ENCODE results near the gene EFHD1.

Gene EFHD1, protein sequence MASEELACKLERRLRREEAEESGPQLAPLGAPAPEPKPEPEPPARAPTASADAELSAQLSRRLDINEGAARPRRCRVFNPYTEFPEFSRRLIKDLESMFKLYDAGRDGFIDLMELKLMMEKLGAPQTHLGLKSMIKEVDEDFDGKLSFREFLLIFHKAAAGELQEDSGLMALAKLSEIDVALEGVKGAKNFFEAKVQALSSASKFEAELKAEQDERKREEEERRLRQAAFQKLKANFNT

DNA sequence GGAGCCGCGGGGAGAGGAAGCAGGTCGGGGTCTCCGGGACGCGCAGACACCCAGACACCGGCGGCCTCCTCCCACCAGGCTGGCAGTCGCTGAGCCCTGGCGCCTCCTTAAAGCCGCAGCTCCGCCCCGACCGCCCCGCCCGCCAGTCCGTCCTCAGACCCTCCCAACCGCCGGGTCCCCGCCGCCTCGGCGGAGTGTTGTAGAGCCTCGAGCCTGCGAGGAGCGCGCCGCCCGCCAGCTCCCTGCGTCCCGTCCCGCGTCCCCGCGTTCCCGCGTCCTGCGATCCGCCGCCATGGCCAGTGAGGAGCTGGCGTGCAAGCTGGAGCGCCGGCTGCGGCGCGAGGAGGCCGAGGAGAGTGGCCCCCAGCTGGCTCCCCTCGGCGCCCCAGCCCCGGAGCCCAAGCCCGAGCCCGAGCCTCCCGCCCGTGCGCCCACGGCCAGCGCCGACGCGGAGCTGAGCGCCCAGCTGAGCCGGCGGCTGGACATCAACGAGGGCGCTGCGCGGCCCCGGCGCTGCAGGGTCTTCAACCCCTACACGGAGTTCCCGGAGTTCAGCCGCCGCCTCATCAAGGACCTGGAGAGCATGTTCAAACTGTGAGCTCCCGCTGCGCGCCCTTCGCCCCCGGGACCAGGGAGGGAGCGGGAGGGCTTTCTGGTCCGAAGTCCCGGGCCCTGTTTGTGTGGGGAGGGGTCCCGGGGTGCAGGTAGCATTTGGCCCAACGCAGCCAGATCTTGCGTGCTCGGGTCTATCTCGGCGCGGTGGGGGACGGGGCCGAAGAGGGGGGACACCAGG is at the start of gene EFHD1:
Gene EFHD1, plus strand, starts transcription at position 192 of the 793 bp plus-strand sequence. Its CDS starts 101 bp downstream, at position 293.
- DNase-seq (ENCODE audit: low read depth), result no peak

DNA sequence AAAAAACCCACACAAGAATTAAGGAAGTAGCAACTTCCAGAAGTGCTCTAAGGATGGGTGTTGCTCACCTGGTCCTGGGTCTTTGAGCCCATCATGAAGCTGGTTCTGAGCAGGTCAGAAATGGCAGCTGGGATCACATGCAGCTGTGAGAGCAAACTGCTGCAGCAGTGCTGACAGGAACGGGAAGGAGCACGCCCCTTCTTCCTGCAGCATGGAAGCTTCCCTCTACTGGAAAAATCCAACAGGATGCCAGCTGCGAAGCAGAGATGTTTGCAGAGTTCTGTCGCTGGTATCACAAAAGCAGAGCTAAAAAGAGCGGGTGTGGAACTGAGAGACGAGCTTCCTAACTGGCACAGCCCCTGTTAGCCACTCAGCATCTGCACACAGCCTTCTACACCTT is 49.2 kb upstream of the EFHD1 start:
- DNase-seq (ENCODE audit: low read depth), result no peak

DNA sequence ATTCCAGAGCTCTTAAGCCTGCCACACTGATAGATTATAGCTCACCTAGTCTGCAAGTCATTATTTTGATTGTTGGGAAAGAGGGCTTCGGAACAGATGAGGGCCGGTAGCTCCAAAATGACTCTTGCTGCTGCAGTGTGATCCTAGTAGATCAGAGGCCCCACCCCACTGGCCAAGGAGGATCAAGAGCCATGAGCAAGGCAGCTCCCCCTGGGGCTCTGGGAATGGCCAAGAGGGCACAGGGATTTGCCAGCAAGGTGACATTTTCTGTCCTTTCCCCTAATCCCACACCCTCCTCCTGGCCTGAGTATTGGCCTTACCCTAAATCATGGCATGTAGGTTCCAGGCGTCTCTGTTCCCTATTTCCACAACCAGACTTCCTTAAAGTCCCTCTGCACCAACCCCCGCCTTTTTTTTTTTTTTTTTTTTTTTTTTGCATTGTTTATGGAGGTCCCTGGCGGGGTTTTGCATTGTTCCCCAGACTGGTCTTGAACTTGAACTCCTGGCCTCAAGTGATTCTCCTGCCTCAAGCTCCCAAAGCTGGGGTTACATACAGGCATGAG is 46.4 kb upstream of the EFHD1 start:
- DNase-seq (ENCODE audit: low read depth), result no peak

DNA sequence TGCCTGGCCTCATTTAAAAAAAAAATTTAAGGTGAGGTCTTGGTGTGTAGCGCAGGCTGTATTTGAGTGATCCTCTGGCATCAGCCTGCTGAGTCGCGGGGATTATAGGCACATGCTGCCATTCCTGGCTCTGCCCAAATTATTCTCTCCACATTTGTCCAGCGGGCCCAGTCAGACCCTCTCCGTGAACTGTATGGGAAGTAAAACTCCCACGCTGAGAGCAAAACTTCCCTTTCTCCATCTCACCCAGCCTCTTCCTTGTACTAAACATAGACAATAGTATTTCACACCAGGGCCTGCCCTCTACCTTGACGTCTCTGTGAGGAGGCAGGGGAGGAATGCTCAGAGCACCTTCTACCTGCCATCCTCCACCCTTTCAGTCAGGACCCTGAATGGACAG is 45.9 kb upstream of the EFHD1 start:
- no peak for DNase-seq (ENCODE audit: low read depth)

DNA sequence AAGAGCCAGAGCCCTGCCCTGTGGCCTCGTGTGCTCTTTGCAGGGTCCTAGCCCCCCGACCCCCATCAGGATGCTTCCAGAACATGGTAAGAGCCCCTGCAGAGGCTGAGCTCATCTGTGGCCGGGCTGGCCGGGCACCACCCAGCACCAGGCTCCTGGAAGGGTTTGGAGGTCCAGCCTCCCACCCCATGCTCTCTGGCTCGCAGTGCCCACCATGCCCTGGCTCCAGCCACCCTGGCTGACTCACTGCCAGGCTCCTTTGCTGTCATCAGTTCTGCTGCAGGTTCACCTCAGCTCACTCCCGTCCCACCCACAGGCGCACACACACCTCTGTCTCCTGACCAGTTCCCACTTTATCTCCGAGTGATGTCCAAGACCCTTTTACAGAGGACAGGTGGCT is 45.4 kb upstream of the EFHD1 start:
- DNase-seq (ENCODE audit: low read depth), result no peak

DNA sequence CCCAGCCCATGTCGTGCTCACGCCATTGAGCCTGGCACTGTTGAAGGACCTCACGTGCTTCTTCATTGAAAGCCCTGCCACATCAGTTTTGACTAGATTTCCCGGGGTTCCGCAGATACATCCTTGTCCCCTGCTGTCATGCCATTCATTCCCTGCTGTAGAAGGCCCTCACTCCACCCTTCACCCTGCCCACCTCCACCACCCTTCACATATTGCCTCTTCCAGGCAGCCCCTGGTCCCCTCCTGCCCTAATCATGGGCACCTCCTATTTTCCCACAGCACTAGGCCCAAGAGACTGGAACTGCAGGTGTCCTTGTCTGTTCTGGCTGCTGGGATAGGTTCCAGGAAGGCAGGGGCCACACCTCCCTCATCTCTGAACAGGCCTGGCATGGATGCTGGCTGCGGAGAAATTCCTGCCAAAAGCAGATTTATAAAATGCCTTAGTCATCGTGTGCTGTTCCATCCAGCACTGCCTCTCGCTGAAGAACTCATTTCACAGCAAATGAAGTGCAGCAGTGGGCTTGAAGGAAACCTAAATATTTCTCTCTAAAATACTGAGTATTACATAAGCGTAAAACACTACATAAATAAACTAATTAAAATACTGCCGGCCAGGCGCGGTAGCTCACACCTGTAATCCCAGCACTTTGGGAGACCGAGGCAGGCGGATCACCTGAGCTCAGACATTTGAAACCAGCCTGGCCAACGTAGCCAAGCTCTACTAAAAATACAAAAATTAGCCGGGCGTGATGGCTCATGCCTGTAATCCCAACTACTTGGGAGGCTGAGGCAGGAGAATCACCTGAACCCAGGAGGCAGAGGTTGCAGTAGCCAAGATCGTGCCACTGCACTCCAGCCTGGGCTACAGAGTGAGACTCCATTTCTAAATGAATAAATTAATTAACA is 44.5 kb upstream of the EFHD1 start:
- no peak for DNase-seq (ENCODE audit: low read depth)

DNA sequence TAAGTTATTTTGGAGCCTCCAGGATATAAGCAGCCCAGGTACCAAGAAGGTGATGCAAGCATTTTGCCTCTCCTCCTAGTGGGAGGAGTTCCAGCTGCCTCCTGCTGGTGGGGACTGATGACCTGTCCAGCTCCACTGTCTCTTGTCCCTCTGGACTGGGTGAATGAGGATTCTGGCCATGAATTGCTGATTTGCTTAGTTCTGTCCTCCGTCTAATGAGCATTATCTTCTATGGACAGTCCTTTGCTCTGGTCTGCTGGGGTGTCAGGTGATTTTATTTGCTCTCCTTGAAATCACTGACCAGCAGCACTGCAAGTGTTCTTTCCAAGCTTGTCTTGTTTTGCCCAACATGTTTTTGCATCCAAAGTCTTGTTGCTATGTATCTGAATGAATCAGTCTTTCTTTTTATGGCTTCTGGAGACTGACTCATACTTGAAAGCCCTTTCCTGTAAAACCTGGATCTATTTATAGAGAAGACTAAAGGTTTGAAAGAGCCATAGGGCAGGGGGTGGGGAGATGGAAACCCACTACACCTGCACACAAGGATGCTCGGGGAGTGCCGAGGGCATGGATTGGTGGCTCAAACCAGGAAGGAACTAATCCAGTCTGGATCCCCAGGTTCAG is 40.5 kb upstream of the EFHD1 start:
- DNase-seq (ENCODE audit: low read depth), result no peak

DNA sequence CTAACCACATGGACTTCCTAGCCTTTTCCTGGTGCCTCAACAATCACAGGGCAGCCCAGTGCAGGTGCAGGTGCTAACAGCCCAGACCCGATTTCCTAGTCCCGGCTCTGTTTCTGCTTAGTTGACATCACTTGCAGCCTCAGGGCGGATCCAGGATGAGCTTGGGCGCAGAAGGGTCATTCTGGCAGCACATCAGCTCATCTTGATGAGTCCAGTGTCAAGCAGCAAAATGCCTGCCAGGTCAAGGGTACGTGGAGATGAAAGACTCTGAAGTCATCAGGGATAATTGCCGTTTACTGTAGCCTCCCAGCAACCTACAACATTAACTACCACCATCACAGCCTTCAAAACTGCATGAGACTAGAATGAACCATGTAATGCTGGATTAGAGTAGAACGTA is 39.4 kb upstream of the EFHD1 start:
- DNase-seq (ENCODE audit: low read depth), result no peak

DNA sequence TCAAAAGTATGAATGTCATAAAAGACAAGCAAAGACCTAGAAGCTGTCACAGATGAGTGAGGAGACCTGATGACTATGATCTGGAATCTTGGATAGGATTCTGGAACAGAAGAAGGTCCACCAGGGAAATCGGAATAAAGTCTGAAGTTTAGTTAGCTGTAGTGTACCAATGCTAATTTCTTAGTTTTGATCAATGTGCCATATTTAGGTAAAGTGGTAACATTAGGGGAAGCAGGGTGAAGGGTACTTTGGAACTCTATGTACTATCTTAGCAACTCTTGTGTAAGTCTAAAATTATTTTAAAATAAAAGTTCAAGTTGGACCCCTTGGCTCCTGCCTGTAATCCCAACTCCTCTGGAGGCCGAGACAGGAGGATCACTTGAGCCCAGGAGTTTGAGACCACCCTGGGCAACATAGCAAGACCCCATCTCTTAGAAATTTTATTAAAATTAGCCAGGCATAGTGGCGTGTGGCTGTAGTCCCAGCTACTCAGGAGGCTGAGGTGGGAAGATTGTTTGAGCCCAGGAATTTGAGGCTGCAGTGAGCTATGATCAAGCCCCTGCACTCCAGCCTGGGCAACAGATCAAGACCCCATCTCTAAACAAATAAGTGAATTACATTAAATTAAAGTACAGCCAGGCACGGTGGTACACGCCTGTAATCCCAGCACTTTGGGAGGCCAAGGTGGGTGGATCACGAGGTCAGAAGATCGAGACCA is 35.9 kb upstream of the EFHD1 start:
- no peak for DNase-seq (ENCODE audit: low read depth)

DNA sequence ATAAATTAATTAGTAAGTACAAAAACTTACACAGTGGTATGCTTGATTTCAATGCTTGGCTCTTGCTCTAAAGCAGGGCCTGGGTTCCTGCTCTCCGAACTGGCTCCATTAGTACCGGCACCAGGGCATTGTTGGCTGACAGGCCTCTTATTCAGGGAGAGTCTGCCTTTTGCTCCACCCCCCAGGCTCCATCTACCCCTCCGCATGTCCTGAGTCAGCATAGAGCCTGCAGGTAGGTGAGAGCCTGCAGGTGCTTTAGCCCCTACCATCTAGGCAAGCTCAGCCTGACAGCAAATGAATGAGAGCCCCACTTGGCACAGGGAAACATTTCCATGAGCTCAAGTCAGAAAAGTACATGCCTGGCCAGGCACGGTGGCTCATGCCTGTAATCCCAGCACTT is 35.1 kb upstream of the EFHD1 start:
- DNase-seq (ENCODE audit: low read depth), result no peak

DNA sequence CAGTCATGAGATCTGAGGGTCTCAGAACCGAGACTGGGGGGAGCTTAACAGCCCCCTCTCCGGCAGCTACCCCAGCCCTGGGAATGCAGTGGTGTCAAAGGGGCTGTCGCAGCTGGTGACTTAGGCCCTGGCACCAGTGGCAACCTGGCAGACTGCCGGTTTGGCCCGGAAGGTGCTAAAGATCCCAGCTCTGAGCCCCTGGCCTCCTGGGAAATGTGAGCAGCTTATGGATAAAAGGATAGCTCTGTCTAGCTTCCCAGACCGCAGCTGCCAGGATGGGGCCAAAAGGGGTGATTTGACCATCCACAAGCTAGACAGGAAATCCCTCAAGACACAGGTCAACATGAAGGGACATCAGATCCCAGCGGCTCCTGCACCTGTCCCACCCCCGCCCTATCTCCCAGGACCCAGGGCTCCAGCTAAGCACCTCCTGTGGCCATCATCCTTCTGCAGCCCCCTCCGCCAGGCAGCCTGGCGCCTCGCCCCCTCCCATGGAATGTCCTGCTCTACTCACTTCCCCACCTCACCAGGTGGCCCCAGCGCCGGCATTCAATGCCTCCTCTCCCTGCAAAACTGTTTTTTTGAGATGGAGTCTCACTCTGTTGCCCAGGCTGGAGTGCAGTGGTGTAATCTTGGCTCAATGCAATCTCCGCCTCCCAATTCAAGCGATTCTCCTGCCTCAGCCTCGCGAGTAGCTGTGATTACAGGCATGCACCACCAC is 33.2 kb upstream of the EFHD1 start:
- no peak for DNase-seq (ENCODE audit: low read depth)

DNA sequence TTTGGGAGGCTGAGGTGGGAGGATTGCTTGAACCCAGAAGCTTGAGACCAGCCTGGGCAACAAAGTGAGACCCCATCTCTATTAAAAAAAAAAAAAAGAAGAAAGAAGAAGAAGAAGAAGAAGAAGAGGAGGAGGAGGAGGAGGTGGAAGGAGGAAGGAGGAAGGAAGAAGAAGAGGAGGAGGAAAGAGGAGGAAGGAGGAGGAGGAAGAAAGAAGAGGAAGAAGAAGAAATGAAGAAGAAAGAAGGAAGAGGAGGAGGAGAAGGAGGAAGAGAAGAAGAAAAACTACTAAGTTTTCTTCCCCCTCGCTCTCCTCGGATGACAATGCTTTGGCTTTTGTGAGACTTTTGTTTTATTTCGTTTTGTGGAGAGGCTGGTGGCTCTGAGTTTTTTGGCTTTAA is 30.1 kb upstream of the EFHD1 start:
- no peak for DNase-seq (ENCODE audit: low read depth)

DNA sequence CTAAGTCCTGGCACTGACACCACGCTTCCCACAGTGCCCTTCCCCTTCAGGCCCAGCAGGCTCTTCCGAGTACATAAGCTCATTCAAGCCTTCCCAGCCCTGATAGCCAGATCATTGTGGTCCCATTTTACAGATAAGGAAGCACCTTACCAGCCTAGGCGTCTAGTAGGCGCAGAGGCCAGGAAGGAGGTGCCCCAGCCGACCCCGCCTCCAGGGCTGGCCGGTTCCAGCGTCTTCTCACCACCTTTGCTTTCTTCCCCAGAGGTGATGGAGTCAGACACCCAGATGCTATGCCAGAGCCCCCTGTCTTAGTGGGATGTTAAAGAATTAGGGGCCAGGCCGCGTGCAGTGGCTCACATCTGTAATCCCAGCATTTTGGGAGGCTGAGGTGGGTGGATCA is 28.9 kb upstream of the EFHD1 start:
- no peak for DNase-seq (ENCODE audit: low read depth)

DNA sequence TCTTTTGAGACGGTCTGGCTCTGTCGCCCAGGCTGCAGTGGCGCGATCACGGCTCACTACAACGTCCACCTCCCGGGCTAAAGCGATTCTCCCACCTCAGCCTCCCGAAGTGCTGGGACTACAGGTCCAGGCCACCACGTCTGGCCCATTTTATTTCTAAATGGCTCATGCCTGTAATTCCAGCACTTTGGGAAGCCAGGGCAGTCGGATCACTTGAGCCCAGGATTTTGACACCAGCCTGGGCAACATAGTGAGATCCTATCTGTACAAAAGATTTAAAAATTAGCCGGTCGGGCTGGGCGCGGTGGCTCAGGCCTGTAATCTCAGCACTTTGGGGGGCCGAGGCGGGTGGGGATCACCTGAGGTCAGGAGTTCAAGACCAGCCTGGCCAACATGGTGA is 26.4 kb upstream of the EFHD1 start:
- no peak for DNase-seq (ENCODE audit: low read depth)

DNA sequence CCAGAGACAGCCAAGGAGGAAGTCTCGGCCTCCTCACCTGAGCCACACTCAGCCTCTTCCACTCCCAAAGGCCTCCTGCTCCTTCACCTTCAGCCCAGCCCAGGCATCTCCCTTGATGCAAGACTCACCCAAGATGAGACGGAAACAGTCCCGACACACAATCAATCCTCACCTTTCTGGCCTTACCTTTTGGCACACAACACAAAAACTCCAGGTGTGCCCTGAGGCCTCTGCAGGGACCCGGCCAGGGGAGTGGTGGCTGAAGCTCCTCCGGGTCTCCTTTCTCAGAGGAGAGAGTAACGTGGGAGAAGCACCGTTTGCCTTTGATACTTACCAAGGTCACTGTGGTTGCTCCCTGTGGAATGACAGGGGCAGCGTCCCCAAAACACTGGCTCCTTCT is 23.8 kb upstream of the EFHD1 start:
- no peak for DNase-seq (ENCODE audit: low read depth)

DNA sequence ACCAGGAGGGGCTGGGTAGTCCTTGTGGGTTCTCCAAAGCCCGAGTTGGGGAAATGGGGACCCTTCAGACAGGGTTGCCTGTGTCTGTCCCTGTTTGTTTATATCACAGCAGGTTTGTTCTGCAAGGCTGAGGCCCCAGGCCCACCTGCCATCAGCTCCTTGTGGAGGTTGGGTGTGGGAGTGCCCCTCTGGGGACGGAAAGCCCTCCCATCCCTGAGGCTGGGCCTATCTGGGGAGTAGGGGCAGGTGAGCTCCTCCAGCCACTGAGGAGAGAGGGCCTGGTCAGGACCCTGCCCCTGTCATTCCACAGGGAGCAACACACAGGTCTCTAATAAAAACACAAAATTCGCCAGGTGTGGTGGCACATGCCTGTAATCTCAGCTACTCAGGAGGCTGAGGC is 23.3 kb upstream of the EFHD1 start:
- DNase-seq (ENCODE audit: low read depth), result no peak

DNA sequence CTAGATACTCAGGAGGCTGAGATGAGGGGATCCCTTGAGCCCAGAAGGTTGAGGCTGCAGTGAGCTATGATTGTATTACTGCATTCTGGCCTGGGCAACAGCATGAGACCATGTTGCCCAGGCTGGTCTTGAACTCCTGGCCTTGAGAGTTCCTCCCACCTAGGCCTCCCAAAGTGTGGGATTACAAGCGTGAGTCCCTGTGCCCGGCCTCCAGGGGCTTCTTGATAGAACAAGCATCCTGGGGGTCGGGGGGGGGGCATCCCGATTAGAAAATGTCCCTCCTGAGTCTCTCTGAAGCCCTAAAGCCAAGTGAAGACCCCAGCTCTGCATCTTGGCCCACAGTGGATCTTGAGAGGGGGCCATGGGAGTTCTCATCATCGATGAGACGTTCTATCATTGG is 22.3 kb upstream of the EFHD1 start:
- no peak for DNase-seq (ENCODE audit: low read depth)

DNA sequence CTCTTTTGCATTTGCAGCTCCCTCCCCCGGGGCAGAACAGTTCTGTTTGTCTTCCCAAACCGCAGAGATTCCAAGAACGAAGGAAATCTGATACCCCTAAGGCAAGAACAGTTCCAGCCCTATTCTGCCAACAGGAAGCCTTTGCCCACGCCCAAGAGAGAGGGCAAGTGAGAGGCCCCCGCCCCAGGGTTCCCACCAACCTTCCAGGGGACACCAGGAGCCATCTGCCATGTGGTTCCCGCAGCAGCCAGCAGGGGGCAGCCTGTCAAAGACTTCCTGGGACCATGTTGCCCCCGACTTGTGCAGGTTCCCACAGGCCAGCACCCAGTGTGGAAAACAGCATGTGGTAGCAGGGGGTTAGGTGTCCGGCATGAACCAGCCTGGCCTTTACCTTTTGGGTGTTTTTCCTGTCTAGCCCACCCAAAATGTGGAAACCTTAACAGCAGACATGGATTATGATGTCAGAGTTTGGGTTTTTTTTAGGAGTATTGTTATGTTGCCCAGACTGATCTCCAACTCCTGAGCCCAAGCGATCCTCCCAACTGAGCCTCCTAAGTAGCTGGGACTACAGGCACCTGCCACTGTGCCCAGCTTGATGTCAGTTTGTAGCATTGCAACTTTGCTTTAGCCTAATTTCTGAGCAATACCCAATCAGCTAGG is 21.7 kb upstream of the EFHD1 start:
- DNase-seq (ENCODE audit: low read depth), result peak; percentile 55

DNA sequence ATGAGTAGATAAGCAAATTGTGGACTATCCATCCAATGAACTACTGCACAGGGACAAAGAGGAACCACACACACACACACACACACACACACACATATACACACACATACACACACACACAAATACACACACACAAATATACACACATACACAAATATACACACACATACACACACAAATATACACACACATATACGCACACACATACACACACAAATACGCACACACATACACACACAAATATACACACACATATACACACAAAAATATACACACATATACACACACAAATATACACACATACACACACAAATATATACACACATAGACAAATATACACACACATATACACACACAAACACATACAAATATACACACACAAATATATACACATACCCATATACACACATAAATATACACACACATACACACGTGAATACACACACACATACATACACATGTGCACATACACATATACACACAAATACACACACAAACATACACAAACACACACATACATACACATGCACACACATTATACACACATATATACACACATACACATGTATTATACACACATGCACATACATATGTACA is 19.8 kb upstream of the EFHD1 start:
- no peak for DNase-seq (ENCODE audit: low read depth)

DNA sequence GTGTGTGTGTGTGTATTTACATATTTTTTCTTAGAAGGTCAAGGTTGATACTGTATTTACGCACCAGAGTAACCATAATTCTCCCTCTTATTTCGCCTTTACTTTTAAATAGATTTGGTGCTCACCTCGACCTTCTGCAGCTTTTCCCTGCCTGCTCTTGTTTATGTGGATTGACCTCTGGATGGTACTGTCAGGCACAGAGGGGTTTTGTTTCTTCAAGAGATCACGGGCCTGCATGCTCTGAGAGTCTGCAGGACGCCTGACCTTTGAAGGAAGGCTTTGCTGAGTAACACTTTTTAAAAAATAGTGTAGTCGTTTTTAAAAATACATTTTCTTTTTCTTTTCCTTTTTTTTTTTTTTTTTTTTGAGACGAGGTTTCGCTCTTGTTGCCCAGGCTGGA is 18.1 kb upstream of the EFHD1 start:
- no peak for DNase-seq (ENCODE audit: low read depth)
